CD4-positive, alpha-beta memory T cell (primary cell): ENCODE measurements around the gene CUTA. TPM values are rescaled to one million over a fixed set of nuclear protein-coding genes. Genes with fewer than 3 reads are reported as not detected.

Experiments used
- CTCF ChIA-PET: fragments of 350-600 bp; sonication (Branson Sonifier 250); formaldehyde crosslinking; loops from one replicate; lab custom pipeline; 2021; ENCODE audit warnings: inconsistent platforms; ENCODE audit not compliant: partially characterized antibody; lab: Charles Lee
- POLR2A ChIA-PET: fragments of 350-600 bp; sonication (Branson Sonifier 250); formaldehyde crosslinking; loops from one replicate; lab custom pipeline; 2021; ENCODE audit not compliant: partially characterized antibody; lab: Charles Lee
- DNase-seq, 5 donors: peaks; one replicate each; pipeline versions ENCODE4 v3.0.0 to v3.0.0-alpha.2; 2020 to 2022; ENCODE audit warnings: mixed read lengths in 1 of 5
- H3K27ac ChIP-seq: one replicate; pipeline ENCODE4 v1.7.0; 2013; ENCODE audit warnings: low read depth, low read length
- H3K27me3 ChIP-seq: 2 replicates; pipeline ENCODE4 v1.7.0; 2013; ENCODE audit warnings: mild to moderate bottlenecking, low read length, moderate library complexity; ENCODE audit not compliant: insufficient read depth
- H3K36me3 ChIP-seq: 2 replicates; pipeline ENCODE4 v1.7.0; 2013; ENCODE audit warnings: mild to moderate bottlenecking, low read length, moderate library complexity; ENCODE audit not compliant: insufficient read depth
- H3K4me1 ChIP-seq: 2 replicates; pipeline ENCODE4 v1.7.0; 2013; ENCODE audit warnings: mild to moderate bottlenecking, low read length, moderate library complexity; ENCODE audit not compliant: insufficient read depth
- H3K4me3 ChIP-seq, 2 donors: one replicate each; pipeline ENCODE4 v1.7.0; 2013; ENCODE audit warnings: low read length in 2 of 2, mild to moderate bottlenecking in 1 of 2
- H3K9me3 ChIP-seq, 2 donors: one replicate each; pipeline ENCODE4 v1.7.0; 2013; ENCODE audit warnings: low read length in 2 of 2, control low read depth in 1 of 2; ENCODE audit not compliant: control insufficient read depth in 1 of 2
- H3K27ac Mint-ChIP-seq, 7 donors: one replicate each; pipeline ENCODE4 v1.8.0; 2020 to 2021; ENCODE audit warnings: mixed read lengths in 7 of 7, mild to moderate bottlenecking in 6 of 7, inconsistent platforms in 3 of 7, moderate library complexity in 3 of 7
- H3K27me3 Mint-ChIP-seq, 2 donors: one replicate each; pipeline ENCODE4 v1.8.0; 2020 to 2021; ENCODE audit warnings: mixed read lengths in 2 of 2
- H3K36me3 Mint-ChIP-seq, 2 donors: one replicate each; pipeline ENCODE4 v1.8.0; 2020 to 2021; ENCODE audit warnings: mixed read lengths in 2 of 2, inconsistent platforms in 1 of 2, mild to moderate bottlenecking in 1 of 2
- H3K4me1 Mint-ChIP-seq, 4 donors: one replicate each; pipeline ENCODE4 v1.8.0; 2020 to 2021; ENCODE audit warnings: mixed read lengths in 4 of 4, mild to moderate bottlenecking in 1 of 4
- H3K4me3 Mint-ChIP-seq, 8 donors: one replicate each; pipeline ENCODE4 v1.8.0; 2020 to 2021; ENCODE audit warnings: mixed read lengths in 8 of 8, mild to moderate bottlenecking in 7 of 8, moderate library complexity in 6 of 8, inconsistent platforms in 3 of 8
- H3K9me3 Mint-ChIP-seq, 8 donors: one replicate each; pipeline ENCODE4 v1.8.0; 2020 to 2021; ENCODE audit warnings: mixed read lengths in 8 of 8, mild to moderate bottlenecking in 5 of 8, inconsistent platforms in 3 of 8, moderate library complexity in 1 of 8
- intact Hi-C: fragments of 100-400 bp; cut with micrococcal nuclease; formaldehyde crosslinking; loops from one replicate; pipeline ENCODE4 v1.15.1; 2023
- polyA plus RNA-seq, 2 donors: library from polyadenylated mRNA; unstranded; fragments of 300-500 nt; fragmentation: Illumina TruSeq; gene quantifications; one replicate each; pipeline ENCODE4 v1.2.3, GENCODE V29; 2021
- total RNA-seq, 2 experiments: library from RNA; stranded (reverse); gene quantifications; one replicate each; pipeline ENCODE4 v1.2.3, GENCODE V29; 2021

CUTA gene
- total and polyA plus RNA-seq, 4 experiments from 2014 or later: 210 to 407 (median 294) TPM

- no peaks in the 10 kb centered on the region for H3K27me3 ChIP-seq
- Mint-ChIP-seq H3K36me3 (peaks cover 41 to 71% of the 10 kb centered on the region in 2 donors), H3K4me1 (peaks cover 0 to 4% (median under 1%) of the 10 kb centered on the region in 4 donors), H3K27ac (peak overlapping the region in 2 of 7 donors; percentile 29 to 74), H3K4me3 (no peak overlapping the region), H3K9me3 (peaks cover 0 to 2% (median 0%) of the 10 kb centered on the region in 8 donors), H3K27me3 (no peaks in the 10 kb centered on the region)
- H3K9me3 ChIP-seq: no peaks in the 10 kb centered on the region
- intact Hi-C loops: no loop called here
- CTCF ChIA-PET: interaction anchor here (0.7 to 1.1 kb wide), 2 partner anchors 12 to 50 kb away, joined by 3 to 6 read pairs; no protein-coding TSS in a partner anchor
- no peak for DNase-seq
- H3K27ac ChIP-seq: no peak overlapping the region
- no peaks in the 10 kb centered on the region for H3K4me1 ChIP-seq
- POLR2A ChIA-PET: interaction anchor here (0.9 to 1.4 kb wide), 2 partner anchors 10 to 15 kb away, joined by 3 to 6 read pairs; no protein-coding TSS in a partner anchor
- H3K4me3 ChIP-seq: no peak overlapping the region
- H3K36me3 ChIP-seq: peaks cover 59% of the 10 kb centered on the region
Measured at GRCh38 chr6:33440649-33441309, 22.9 kb upstream of the CUTA start.

- CTCF ChIA-PET: interaction anchor here (0.7 kb wide), 1 partner anchor 11 kb away, joined by 3 read pairs; no protein-coding TSS in a partner anchor
- no peak overlapping the region for H3K27ac ChIP-seq
- no peaks in the 10 kb centered on the region for H3K27me3 ChIP-seq
- peaks cover 66% of the 10 kb centered on the region for H3K36me3 ChIP-seq
- peak overlapping the region in 4 of 7 donors; percentile 16 to 86 (median 80) for H3K27ac Mint-ChIP-seq
- peaks cover 47 to 75% of the 10 kb centered on the region in 2 donors for H3K36me3 Mint-ChIP-seq
- no peaks in the 10 kb centered on the region for H3K27me3 Mint-ChIP-seq
- H3K4me3 ChIP-seq: no peak overlapping the region
- H3K4me1 ChIP-seq: no peaks in the 10 kb centered on the region
- POLR2A ChIA-PET: interaction anchor here (0.7 kb wide), 1 partner anchor 10 kb away, joined by 4 read pairs; no protein-coding TSS in a partner anchor
- no peak for DNase-seq
- intact Hi-C loops: no loop called here
- H3K4me3 Mint-ChIP-seq: no peak overlapping the region
- H3K9me3 Mint-ChIP-seq: peaks cover 0 to 2% (median 0%) of the 10 kb centered on the region in 8 donors
- peaks cover 0 to 4% (median under 1%) of the 10 kb centered on the region in 4 donors for H3K4me1 Mint-ChIP-seq
- no peaks in the 10 kb centered on the region for H3K9me3 ChIP-seq
Measured at GRCh38 chr6:33439956-33440648, 22.2 kb upstream of the CUTA start.

- no peak overlapping the region for H3K4me3 Mint-ChIP-seq
- H3K27ac Mint-ChIP-seq: peak overlapping the region in 5 of 7 donors; percentile 5 to 87 (median 79)
- no peak overlapping the region for H3K4me3 ChIP-seq
- no peak overlapping the region for H3K27ac ChIP-seq
- DNase-seq: no peak
- peaks cover 64% of the 10 kb centered on the region for H3K36me3 ChIP-seq
- H3K27me3 ChIP-seq: no peaks in the 10 kb centered on the region
- H3K36me3 Mint-ChIP-seq: peaks cover 47 to 71% of the 10 kb centered on the region in 2 donors
- ChIA-PET POLR2A (interaction anchor here (0.7 to 0.9 kb wide), 3 partner anchors 8 to 16 kb away, joined by 3 to 4 read pairs (median 3); partner anchors contain the start of gene ZBTB9), CTCF (no interaction called here)
- no peaks in the 10 kb centered on the region for H3K27me3 Mint-ChIP-seq
- H3K4me1 ChIP-seq: no peaks in the 10 kb centered on the region
- intact Hi-C loops: no loop called here
- H3K4me1 Mint-ChIP-seq: peaks cover 0 to 5% (median under 1%) of the 10 kb centered on the region in 4 donors
- H3K9me3 ChIP-seq: no peaks in the 10 kb centered on the region
- H3K9me3 Mint-ChIP-seq: peaks cover 0 to 2% (median 0%) of the 10 kb centered on the region in 8 donors
Measured at GRCh38 chr6:33438978-33439594, 21.2 kb upstream of the CUTA start.

- intact Hi-C loops: no loop called here
- ChIA-PET CTCF (no interaction called here), POLR2A (interaction anchor here (1.0 kb wide), 1 partner anchor 16 kb away, joined by 3 read pairs; the partner anchor contains the start of gene ZBTB9)
- Mint-ChIP-seq H3K27ac (no peak overlapping the region), H3K9me3 (peaks cover 0 to 2% (median 0%) of the 10 kb centered on the region in 8 donors), H3K4me1 (peaks cover 6 to 13% (median 8%) of the 10 kb centered on the region in 4 donors), H3K36me3 (peaks cover 47 to 76% of the 10 kb centered on the region in 2 donors), H3K27me3 (no peaks in the 10 kb centered on the region), H3K4me3 (no peak overlapping the region)
- Histone ChIP-seq H3K27ac (no peak overlapping the region), H3K36me3 (peaks cover 57% of the 10 kb centered on the region), H3K9me3 (no peaks in the 10 kb centered on the region), H3K4me3 (no peak overlapping the region), H3K4me1 (no peaks in the 10 kb centered on the region), H3K27me3 (no peaks in the 10 kb centered on the region)
- DNase-seq: no peak
Measured at GRCh38 chr6:33437666-33438065, 19.8 kb upstream of the CUTA start.

- no peaks in the 10 kb centered on the region for H3K9me3 ChIP-seq
- peaks cover 24% of the 10 kb centered on the region for H3K4me1 ChIP-seq
- POLR2A ChIA-PET: interaction anchor here (0.5 to 1.6 kb wide), 2 partner anchors 19 to 90 kb away, joined by 3 to 5 read pairs; partner anchors contain the start of gene ZBTB9
- no peak overlapping the region for H3K27ac ChIP-seq
- Mint-ChIP-seq H3K36me3 (peaks cover 34 to 57% of the 10 kb centered on the region in 2 donors), H3K4me1 (peaks cover 23 to 38% (median 29%) of the 10 kb centered on the region in 4 donors), H3K27ac (peak overlapping the region in 3 of 7 donors; percentile 32 to 84 (median 80)), H3K4me3 (no peak overlapping the region), H3K27me3 (no peaks in the 10 kb centered on the region), H3K9me3 (peaks cover 0 to 2% (median 0%) of the 10 kb centered on the region in 8 donors)
- CTCF ChIA-PET: no interaction called here
- H3K27me3 ChIP-seq: no peaks in the 10 kb centered on the region
- intact Hi-C loops: no loop called here
- no peak for DNase-seq
- no peak overlapping the region for H3K4me3 ChIP-seq
- H3K36me3 ChIP-seq: peaks cover 36% of the 10 kb centered on the region
Measured at GRCh38 chr6:33434961-33435360, 17.1 kb upstream of the CUTA start.

GRCh38 chr6:33433544-33434191 lies 15.8 kb upstream of the CUTA start:
- Mint-ChIP-seq H3K9me3 (no peaks in the 10 kb centered on the region), H3K27me3 (no peaks in the 10 kb centered on the region), H3K4me1 (peaks cover 36 to 47% (median 41%) of the 10 kb centered on the region in 4 donors), H3K36me3 (peaks cover 29 to 46% of the 10 kb centered on the region in 2 donors), H3K4me3 (no peak overlapping the region), H3K27ac (peak overlapping the region in 5 of 7 donors; percentile 2 to 82 (median 21))
- intact Hi-C loops: no loop called here
- H3K4me3 ChIP-seq: no peak overlapping the region
- no peaks in the 10 kb centered on the region for H3K9me3 ChIP-seq
- DNase-seq: no peak
- ChIA-PET CTCF (no interaction called here), POLR2A (interaction anchor here (1.6 kb wide), 2 partner anchors 15 to 20 kb away, joined by 4 to 5 read pairs; partner anchors contain the start of genes CUTA and ZBTB9)
- peaks cover 32% of the 10 kb centered on the region for H3K36me3 ChIP-seq
- H3K27ac ChIP-seq: no peak overlapping the region
- H3K4me1 ChIP-seq: peaks cover 37% of the 10 kb centered on the region
- H3K27me3 ChIP-seq: no peaks in the 10 kb centered on the region
